Measurements from ENCODE around the gene NUF2.

DNA sequence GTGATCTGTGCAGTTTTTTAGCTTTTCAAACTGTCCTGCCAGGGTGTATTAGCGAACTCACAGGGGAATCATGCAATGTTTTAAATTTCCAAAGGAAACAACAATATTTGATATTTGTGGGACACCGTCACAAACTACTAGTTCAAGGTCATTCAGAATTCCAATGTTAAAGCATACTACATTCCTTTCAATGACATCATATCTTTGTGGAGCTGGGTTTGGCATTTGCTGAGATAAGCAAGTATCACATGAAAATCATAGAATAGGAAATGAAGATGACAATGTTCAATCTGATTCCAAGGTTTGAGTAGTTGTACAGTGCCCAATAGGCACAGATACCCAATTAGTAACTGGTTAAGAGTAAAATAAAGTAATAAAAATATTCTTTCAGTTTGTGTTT lies 35.6 kb downstream of the NUF2 start:
- TF ChIP-seq SPI1 (IDR thresholded peaks at IDR 0.05; ENCODE audit: borderline replicate concordance, insufficient read depth, low read depth, low read length) (no peak), ZNF274 (IDR thresholded peaks at IDR 0.05; ENCODE audit: insufficient read depth, insufficient read length) (no peak)
- TF ChIP-seq, protein P1, sequence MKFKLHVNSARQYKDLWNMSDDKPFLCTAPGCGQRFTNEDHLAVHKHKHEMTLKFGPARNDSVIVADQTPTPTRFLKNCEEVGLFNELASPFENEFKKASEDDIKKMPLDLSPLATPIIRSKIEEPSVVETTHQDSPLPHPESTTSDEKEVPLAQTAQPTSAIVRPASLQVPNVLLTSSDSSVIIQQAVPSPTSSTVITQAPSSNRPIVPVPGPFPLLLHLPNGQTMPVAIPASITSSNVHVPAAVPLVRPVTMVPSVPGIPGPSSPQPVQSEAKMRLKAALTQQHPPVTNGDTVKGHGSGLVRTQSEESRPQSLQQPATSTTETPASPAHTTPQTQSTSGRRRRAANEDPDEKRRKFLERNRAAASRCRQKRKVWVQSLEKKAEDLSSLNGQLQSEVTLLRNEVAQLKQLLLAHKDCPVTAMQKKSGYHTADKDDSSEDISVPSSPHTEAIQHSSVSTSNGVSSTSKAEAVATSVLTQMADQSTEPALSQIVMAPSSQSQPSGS (IDR thresholded peaks at IDR 0.05; ENCODE audit: low read length), result no peak

Data from GM12878 (cell line).